ENCODE data around the gene ADI1.
"Not testable (repeated sequence)": the region's sequence is repeated elsewhere in the genome, so short reads cannot be mapped to it uniquely, and the experiment has no call there.

Gene ADI1

DNA sequence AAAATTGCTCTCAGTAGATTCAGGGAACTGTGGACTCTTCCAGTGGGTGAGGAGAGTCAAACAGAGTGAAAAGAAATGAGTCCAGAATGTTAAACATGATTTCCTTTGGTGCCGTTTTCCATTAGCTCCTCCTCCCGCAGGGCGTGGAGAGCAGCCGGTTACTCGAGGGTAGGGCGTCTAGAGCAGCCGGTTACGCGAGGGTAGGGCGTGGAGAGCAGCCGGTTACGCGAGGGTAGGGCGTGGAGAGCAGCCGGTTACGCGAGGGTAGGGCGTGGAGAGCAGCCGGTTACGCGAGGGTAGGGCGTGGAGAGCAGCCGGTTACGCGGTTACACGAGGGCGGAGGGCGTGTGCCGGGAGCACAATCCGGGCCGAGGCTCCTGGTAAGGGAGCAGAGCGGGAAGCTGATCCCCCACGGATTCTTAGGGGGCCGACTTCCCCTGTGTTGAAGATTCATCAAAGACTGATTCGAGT lies 70.9 kb downstream of the ADI1 start:
- DNase-seq (ENCODE audit: low read depth in 2 of 2) = not testable (repeated sequence)

DNA sequence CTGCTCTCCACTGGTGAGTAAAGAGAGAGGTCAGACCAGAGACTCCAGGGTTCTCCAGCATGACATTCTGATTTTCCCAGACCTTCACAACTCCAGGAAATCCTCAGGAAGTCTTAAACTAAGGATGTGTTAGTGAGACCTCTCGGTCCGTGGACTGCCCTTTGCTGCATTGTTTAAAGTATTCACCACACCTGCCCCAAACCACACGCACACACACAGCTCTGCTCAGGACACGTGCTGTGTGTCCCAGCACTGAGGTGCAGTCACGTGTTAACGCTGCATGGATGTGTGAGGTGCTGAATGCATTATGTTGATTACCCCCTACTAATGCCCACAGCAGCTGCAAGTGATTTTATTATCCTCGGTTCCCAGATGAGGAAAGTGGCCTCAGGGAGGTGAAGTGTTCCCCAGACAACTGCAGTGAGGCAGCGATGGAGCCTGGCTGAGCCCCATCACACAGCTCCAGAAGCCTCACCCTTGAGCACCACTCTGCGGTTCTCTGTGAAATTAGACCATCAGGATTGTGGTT lies 71.5 kb downstream of the ADI1 start:
- DNase-seq (ENCODE audit: low read depth in 2 of 2) = no peak
